GM08714 (cell line): ENCODE data around the gene SPTBN1.

ENCODE experiments used
- H3K4me3 ChIP-seq: fragments of 200-500 bp; sonication (Bioruptor generic); 2 replicates; pipeline ENCODE4 v1.5.1; 2014; ENCODE audit warnings: mild to moderate bottlenecking, low read length, inconsistent platforms
- ZNF274 ChIP-seq: IDR thresholded peaks from 2 replicates; pipeline ENCODE4 v1.6.1; 2012; ENCODE audit warnings: mild to moderate bottlenecking, low read depth, low read length

The SPTBN1 gene

DNA sequence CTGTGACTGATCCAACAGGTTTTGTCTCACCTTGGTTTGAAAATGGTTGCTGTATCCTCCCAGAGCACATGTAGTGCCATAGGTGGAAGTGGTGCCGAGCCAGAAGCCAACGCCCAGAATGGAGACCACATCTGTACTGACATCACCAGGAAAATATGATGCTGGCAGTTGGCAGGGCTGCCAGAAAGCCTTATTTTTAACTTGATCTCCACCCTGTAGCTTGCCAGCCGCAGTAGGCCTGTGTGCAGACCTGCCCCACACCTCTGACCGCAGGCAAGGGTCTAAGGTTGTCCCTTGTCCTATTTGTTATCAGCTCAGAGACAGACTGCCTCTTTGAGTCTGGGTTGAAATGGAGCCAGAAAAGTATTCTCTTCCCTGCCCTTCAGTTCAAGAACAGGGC lies 143.8 kb downstream of the SPTBN1 start:
- H3K4me3 ChIP-seq: no peak overlapping the region
- TF ChIP-seq ZNF274: no peak

DNA sequence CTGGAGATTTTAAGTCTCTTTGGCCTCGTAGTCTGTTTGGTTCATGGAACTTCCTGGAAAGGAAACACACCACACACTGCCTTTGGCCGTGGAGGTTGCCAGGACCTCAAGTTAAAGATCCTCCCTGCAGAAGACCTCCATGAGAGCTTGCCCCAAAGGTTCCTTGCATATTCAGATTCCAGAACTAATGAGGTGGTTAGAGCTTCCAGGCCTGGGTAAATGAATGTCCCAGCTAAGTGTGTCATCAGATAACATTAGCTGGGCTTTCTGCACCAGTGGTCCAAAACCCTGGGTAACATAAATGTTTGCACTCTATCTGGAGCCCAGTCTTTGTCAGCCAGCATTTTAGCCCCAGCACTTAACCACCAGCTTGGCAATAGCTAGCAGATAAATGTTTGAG lies 145.2 kb downstream of the SPTBN1 start:
- H3K4me3 ChIP-seq: no peak overlapping the region
- no peak for TF ChIP-seq ZNF274

GRCh38 chr2:54602736-54603322 lies 146.7 kb downstream of the SPTBN1 start:
- TF ChIP-seq ZNF274: no peak
- no peak overlapping the region for H3K4me3 ChIP-seq

DNA sequence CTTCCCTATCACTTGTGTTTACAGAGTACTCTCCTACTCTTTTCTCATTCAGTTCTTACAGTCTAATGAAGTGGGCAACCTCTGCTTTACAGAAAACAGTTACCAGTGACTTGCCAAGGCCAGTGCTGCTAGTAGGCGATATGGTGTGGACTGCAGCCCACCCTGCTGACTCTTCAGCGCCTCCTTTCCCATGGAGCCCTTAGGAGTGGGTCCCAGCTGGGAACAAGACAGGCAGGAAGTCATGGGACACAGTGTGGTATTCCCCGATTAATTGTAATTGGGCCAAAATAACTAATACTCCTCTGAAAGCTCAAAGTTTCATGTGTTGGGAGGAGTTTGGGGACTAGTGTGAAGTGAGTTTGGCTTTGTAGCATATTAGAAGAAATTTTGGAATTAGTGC lies 147.2 kb downstream of the SPTBN1 start:
- no peak for TF ChIP-seq ZNF274
- no peak overlapping the region for H3K4me3 ChIP-seq

- no peak overlapping the region for H3K4me3 ChIP-seq
- TF ChIP-seq ZNF274: no peak
Observed at GRCh38 chr2:54603796-54604195, 147.7 kb downstream of the SPTBN1 start.

GRCh38 chr2:54604871-54605270 lies 148.7 kb downstream of the SPTBN1 start:
- no peak for TF ChIP-seq ZNF274
- H3K4me3 ChIP-seq: peak overlapping the region; percentile 12; the same call in 1 of the 2 replicates

GRCh38 chr2:54605836-54606235 lies 149.7 kb downstream of the SPTBN1 start:
- no peak for TF ChIP-seq ZNF274

DNA sequence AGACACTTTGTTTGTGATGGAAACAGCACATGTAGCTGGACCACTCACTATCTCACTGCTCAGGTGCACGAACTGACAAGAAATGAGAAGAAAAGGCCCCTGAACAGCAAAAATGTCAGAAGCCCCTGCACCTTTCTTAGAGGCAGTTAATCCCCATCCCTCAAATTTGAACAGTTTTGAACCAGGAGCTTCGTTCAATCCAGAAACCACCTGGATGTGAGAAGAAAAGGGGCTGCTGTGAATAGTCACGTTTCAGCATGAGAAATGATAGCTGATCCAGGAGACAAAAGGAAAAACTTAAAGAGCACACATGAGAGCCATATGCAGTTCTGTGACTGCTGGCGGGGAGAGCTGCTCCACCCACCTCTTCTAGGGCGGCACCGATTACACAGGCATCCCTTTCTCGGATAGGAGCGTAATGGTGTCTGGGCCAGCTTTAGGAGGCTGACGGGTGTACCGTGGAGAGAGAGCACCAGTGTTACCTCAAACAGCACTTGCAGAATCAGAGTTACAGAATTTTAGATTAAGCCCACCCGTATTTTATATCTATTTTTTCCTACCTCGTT lies 150.3 kb downstream of the SPTBN1 start:
- H3K4me3 ChIP-seq: no peak overlapping the region
- TF ChIP-seq ZNF274: no peak

More at GRCh38 chr2:54605836-54606235, 149.7 kb downstream of the SPTBN1 start:
- H3K4me3 ChIP-seq: no peak overlapping the region

GRCh38 chr2:54608224-54608623 lies 152.1 kb downstream of the SPTBN1 start:
- no peak for TF ChIP-seq ZNF274
- no peak overlapping the region for H3K4me3 ChIP-seq

- no peak overlapping the region for H3K4me3 ChIP-seq
- TF ChIP-seq ZNF274: no peak
Observed at GRCh38 chr2:54609241-54609640, 153.1 kb downstream of the SPTBN1 start.

- no peak overlapping the region for H3K4me3 ChIP-seq
- no peak for TF ChIP-seq ZNF274
Observed at GRCh38 chr2:54609647-54610046, 153.5 kb downstream of the SPTBN1 start.

- H3K4me3 ChIP-seq: no peak overlapping the region
- no peak for TF ChIP-seq ZNF274
Observed at GRCh38 chr2:54610700-54611099, 154.6 kb downstream of the SPTBN1 start.

DNA sequence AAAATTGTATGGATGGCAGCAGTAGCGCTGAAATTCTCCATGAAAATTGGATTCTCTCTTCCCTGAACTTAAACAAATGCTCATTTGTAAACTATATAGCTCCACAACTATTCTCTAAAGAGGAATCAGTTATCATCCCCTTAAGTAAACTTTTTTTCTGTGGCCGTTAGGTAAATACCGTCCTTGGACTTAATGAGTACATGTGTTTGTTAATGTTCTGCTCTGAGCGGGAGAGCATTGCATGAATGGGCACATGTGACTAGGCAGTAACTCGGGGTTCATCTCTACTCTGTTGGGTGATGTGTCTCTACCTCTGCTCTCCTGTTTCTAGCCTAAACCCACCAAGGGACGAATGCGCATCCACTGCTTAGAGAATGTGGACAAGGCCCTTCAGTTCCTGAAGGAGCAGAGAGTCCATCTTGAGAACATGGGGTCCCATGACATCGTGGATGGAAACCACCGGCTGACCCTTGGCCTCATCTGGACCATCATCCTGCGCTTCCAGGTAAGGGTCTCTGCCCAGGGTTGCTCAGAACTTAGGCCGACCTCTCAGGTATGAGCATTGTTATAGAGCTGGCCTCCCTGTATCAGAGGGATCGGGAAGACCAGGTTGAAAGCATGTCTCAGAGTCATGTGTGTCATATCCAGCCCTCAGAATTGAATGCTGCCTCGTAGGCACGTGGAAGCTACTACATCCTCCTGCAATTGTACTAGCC lies 155.9 kb downstream of the SPTBN1 start:
- no peak for TF ChIP-seq ZNF274
- no peak overlapping the region for H3K4me3 ChIP-seq

GRCh38 chr2:54613386-54613785 lies 157.3 kb downstream of the SPTBN1 start:
- no peak for TF ChIP-seq ZNF274
- H3K4me3 ChIP-seq: no peak overlapping the region

DNA sequence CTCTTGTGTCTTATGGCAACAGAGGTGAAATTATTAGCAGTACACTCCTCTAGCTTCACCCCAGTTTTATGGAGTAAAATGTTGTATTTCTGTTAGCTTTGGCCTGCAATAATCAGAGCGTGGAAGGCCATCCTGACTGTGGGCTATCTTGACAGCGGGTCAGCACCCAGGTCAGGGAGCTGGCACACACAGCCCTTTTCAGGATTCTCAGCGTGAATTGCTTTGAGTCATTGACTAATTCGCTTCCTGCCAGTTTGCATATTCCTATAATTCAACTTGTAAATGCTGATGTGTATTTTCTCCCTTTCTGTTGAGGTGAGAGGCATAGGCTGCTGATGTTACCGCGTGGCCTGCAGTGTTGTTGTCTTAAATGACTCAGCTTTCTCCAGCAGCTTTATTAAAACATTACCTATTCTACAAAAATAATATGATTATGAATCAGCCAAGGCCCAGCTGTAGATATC lies 157.7 kb downstream of the SPTBN1 start:
- no peak overlapping the region for H3K4me3 ChIP-seq
- no peak for TF ChIP-seq ZNF274
